Stimulated activated CD4-positive, alpha-beta T cell treated with anti-CD3 and anti-CD28 coated beads, Interleukin-15, amount 100 ng/mL, for 1 hour (primary cell): ENCODE measurements around the gene GPC4.
"Not testable (repeated sequence)": the region's sequence is repeated elsewhere in the genome, so short reads cannot be mapped to it uniquely, and the experiment has no call there.

Experiments
- DNase-seq, 2 donors: peaks; one replicate each; pipeline ENCODE4 v3.0.0-alpha.2; 2020; ENCODE audit warnings: low read depth in 1 of 2, low spot score in 1 of 2

Gene GPC4

DNA sequence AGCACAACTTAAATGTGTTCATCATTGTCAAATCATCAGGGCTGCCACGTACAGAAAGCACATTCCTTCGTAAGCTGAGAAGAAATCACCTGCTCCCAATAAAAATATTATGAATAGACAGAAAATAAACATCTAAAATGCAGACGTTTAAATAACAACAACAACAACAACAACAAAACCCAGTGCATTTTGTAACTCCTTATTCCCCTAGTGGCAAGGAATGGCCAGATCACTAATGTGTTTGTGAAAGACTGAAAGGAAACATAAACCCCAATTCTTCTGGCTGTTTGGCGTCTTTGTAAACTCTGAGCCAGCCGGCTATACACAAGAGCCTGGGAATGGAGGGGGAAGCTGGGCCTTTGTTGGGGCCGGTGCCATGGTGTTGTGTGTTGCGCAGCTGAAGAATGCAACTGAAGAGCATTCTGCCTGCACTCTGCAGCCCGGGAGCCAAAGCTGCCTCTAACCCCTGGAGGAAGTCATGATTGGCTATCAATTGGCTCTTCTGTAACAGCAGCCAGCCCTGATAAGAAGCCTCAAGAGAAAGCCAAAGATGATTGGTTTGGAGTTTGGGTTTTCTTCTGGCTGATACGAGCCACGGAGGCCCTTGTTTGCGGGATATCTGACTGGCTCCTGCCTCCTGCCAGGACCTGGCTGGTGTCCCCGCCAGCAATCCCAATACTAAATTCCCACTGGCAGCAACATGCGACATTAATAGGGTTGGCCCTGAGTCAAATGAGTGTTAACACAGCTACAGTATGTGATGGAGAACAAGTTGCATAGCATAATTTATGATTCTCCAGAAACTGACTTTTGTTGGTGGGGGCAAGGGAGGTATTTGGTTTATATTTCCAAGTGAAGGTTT lies 107.4 kb downstream of the GPC4 start:
- no peak for DNase-seq

DNA sequence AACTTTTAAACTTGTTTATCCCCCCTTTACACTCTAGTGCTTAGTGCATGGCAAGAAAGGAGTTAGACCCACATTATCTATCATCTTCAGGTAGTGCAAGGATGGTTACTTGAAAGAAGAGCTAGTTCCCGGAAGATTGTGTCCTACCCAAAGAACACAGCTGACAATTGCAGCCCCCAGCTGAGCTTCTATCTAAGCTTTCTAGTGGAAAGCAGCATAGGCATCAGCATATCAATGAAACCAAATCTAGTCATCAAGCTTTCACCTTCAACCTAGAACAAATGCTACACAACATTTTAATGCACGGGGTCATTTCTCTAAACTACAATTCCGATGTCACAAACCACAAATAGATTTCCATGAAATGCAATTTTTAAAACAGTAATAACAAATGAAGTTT lies 108.2 kb downstream of the GPC4 start:
- no peak for DNase-seq

DNA sequence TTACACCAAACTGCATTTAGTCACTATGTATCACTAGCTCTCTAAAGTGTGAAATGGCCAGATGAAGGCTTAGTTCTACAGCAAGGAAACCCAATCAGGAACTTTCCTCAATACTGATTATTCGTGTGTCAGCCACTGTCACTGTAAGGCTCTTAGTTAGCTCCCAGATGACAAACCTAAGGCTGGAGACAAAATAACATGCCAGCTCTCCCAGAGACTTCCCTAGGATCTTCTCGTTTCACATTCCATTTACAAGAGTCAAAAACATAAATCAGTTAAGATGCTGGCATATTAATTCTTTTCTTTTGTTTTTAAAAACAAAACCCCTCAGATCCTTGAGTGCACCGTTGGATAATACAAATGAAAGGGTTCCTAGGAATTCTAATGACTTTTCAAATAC lies 109.0 kb downstream of the GPC4 start:
- no peak for DNase-seq

- DNase-seq = no peak
Observed at GRCh38 chrX:133305348-133305747, 109.9 kb downstream of the GPC4 start.

DNA sequence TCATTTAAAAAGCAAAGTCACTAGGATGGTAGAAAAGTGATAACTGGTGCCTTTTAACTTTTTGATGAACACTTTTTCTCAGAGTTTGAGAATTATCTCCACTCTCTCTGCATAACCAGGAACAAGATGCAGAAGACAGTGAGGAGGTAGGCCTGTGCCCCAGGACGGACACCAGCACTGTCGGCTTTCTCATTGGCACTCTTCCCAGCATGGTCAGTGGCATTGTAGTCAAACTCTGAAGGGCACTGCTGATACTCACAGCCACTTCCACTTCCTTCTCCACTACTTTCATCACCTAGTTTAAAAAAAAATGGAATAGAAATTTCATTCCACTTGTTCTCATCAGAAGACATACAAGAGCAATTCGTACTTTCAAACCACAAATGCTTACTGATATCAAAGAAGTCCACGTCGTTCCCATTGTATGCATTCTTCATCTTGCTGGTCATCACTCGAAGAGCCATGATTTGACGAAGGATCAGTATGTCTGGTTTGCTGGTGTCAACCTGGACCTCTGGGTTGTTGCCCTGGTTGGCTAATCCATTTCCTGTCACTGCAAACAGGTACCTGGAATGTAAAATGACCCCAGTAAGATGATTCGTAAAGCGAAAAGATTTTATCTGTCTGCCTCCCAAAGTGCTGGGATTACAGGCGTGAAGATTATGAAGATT lies 112.4 kb downstream of the GPC4 start:
- no peak for DNase-seq

DNA sequence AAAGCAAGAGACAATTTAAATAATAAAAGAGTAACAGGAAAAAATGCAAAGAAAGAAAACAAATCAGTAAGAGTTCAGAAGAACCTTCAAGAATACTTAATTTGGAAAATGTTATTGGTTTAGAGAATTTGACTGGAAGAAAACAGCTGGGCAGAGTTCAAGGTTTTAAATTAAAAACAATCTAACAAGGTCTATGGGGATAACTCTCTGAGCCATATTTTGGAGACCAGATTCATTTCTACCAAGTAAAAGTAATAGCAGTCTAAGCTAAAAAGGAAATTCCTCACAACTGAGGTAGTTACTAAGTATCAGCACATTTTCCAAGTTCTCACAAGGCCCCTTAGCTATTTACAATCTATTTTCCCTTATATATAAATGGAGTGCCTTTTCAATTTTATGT lies 114.7 kb downstream of the GPC4 start:
- DNase-seq = no peak

- DNase-seq = no peak
Observed at GRCh38 chrX:133297284-133297683, 118.0 kb downstream of the GPC4 start.

DNA sequence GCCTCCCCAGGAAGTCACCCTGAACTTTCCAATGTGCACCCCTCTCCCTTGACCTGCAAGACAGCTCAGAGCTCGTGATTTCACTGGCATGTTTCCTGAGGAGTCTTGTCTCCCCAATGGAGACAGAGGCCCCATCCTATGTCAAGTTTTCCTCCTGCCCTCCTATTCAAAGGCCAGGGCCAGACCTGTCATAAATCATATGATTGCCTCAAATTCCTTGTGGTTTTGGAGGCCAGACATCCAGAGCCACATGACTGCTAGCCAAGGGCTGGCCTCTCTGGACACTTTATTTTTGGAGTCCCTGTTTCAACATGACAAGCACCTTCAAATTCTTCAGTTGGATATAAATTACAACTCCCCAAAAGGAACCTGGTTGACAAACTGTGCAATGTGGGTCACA lies 121.2 kb downstream of the GPC4 start:
- DNase-seq = no peak

GRCh38 chrX:133290076-133290475 lies 125.2 kb downstream of the GPC4 start:
- DNase-seq = no peak

DNA sequence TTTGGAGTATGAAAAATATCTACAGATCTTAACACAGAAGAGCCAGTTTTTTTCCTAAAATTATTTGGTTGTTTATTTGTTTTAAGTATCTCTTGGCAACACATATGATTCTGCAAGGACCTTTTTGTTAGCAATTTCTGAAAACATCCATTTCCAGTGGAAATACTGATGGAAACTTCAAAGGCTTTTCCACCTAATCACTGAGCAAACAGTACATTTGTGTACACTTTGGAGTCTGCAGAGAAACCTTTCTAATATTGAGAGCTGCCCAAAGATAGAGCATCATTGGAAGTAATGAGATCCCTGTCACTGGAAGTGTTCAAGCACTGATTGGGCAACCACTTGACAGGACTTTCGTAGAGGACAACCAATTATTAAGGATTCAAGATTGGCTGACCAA lies 127.4 kb downstream of the GPC4 start:
- DNase-seq = no peak

DNA sequence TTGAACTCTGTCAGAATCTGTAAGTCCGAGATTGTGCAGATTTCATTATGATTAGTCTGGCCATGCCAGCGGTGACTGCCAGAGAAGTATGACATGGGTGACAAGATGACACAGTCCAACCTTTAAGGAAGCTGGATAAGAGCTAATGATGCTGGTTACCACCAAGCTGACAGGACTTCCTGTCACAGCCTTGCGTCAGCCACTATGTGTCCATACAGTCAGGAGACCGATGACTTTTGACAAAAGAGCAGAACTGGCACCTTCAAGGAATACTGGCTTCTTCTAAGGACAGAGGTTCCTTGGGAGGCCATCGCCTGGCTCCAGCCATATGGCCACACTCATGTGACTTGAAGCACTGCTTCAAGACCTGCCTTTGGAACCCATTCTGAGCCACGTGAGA lies 129.9 kb downstream of the GPC4 start:
- no peak for DNase-seq

DNA sequence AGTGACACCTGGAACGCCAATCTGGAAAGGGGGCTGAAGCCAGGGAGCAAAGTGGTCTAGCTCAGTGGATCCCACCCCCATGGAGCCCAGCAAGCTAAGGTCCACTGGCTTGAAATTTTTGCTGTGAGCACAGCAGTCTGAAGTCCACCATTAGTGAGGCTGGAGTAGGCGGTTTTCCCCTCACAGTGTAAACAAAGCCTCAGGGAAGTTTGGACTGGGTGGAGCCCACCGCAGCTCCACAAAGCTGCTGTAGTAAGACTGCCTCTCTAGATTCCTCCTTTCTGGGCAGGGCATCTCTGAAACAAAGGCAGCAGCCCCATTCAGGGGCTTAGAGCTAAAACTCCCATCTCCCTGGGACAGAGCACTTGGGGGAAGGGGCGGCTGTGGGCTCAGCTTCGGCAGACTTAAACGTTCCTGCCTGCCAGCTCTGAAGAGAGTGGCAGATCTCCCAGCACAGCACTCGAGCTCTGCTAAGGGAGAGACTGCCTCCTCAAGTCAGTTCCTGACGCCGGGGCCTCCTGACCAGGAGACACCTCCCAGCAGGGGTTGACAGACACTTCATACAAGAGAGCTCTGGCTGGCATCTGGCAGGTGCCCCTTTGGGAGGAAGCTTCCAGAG lies 136.1 kb downstream of the GPC4 start:
- not testable (repeated sequence) for DNase-seq

DNA sequence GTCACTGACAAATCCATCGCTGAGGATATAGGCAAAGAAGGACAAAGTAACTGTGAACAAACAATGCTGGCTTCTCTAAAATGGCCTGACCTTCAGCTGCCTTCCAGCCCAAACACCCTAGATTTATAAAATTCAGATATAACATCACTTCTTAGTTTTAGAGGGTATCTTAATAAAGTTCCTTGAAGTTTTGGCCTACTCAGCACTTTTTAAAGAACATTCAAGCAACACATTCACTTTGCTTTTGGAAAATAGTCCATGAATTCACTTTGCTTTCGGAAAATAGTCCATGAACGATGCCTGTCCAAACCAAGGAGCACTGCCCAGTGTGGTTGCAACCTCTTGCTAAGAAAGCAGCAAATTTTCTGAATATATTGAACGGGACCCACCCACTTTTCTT lies 142.1 kb downstream of the GPC4 start:
- no peak for DNase-seq

GRCh38 chrX:133269168-133269567 lies 146.1 kb downstream of the GPC4 start:
- DNase-seq = no peak

GRCh38 chrX:133267621-133268020 lies 147.7 kb downstream of the GPC4 start:
- DNase-seq = no peak

DNA sequence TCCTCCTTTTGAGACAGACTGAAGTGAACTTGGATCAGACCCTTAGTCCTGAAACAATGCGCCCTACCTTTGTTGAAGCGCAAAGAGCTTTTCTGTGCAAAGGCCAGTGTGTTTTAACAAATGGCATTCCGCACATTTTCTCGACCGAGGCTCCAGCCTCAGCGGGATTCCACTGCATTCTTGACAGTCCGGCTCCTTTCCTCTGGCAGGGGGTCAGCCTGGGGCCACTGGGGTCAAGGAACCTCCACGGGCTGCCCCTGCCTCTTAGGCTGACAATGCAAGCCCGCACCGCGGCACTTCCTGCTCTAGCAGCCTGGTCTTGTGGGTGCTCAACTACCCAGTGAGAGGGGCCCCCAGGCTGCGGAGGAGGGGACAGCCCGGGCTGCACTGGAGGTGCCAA lies 150.0 kb downstream of the GPC4 start:
- no peak for DNase-seq

DNA sequence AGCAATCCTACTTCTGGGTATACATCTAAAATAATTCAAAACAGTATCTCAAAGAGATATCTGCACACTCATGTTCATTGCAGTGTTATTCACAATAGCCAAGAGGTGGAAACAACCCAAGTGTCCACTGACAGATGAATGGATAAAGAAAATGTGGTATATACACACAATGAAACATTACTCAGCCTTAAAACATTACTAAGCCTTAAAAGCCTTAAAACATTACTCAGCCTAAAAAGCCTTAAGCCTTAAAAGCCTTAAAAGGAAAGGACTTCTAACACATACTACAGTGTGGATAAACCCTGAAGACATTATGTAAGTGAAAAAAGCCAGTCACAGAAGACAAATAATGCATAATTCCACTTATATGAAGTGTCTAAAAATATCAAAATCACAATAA lies 156.8 kb downstream of the GPC4 start:
- DNase-seq = no peak

DNA sequence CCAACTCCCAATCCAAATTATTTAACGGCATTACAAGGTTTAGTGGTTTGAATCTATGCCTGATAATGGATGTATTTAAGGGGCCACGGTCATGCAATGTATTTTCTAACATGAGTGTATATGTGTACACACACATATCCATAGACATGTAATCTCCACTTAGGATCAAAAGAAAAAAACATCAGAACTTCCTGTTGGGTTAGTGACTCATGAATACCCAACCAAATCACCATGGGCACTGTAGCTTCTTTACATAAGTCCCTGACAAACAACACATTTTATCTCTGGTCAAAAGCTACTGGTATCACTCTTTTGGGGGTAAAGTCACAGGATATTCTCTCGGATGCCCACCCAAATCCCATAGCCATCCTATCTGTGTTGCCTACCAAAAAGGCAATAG lies 160.6 kb downstream of the GPC4 start:
- no peak for DNase-seq

- no peak for DNase-seq
Observed at GRCh38 chrX:133251204-133251603, 164.1 kb downstream of the GPC4 start.

DNA sequence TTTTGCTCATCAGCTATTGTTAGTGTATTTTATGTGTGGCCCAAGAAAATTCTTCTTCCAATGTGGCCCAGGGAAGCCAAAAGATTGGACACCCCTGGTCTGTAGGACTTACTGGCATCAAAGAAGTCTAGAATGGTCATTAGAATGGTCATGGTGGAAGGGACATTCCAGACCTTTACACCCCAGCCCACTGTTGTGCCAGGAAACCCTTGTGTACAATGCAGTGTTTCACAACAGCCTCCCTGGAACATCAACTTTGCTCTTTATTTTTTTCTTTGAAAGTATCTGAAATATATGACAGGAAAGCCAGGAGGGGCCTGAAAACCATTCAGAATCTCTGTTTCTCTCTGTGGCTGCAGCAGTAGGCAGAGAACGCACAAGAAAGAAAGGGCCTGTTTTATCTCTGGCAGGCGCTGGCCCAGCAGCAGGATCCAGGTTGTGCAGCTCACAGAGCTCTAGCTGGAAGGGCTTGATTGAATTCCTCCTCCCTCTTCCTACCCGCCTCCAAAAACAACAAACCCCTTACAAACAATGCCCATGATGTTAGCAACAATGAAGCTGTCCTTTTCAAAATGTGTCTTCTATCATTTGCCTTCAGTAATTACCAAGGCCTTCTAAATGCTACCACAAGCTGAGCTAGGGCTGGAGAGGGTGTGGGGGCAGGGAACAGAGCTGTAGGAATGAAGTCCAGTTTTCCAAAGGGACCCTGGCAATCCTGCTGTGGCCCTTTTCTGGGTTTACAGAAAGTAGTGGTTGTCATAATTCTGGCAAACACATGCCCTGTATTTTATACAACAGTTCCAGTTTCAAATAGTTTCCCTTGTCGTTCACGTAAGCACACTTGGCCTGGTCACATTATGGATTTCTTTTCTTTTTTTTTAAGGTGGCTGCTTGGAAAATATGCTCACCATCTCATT lies 164.8 kb downstream of the GPC4 start:
- DNase-seq = no peak
